ENCODE results near the gene FBXO40.

The FBXO40 gene

DNA sequence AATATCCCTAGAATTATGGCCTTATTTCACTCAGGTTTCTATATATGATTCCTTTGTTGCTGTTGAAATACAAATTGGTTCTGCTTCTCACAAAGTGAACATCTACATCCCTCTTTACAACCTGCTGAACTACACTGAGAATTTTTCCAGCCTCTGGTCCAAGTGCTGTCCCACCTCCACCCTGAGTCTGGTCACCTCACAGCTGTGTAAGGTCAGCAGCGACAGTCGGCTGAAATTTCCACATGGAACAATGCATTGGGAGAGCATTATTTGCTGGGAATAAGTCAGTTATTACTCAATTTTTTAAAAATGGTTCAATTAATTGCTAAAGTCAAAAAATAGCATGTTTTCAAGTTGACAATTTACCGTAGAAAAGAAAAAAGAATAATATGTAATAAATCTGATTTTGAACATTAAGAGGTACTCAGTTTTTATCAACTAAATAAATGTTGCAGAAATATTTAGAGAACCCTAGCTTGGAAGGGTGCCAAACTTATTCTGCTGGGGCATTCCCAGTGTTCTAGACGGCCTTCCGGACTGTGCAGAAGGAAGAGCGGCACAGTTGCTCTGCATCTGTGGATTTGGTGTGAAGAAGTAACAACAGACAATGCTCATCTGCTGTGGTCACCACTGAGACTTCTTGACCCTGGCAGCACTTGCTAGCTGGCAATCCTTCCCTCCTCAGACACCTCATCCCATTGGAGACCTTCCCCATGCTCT, 65.7 kb downstream of the FBXO40 start:
- Histone ChIP-seq H3K4me2 (ENCODE audit: low read length) (peak overlapping the region; percentile 97), H3F3A (ENCODE audit: control insufficient read depth, insufficient read depth) (no peaks in the 10 kb centered on the region; the same call in 1 of the 2 replicates), H3K9me3 (ENCODE audit: control insufficient read depth, insufficient read depth, low read length) (no peaks in the 10 kb centered on the region), H3K27ac (ENCODE audit: low read depth, low read length) (no peak overlapping the region), H3K9me2 (replicated peaks; ENCODE audit: control insufficient read depth, low read length) (no peaks in the 10 kb centered on the region), H3K4me3 (ENCODE audit: low read length) (peak overlapping the region; percentile 96), H4K20me1 (ENCODE audit: control insufficient read depth, insufficient read depth, low read depth, low read length) (no peaks in the 10 kb centered on the region), H3K36me3 (ENCODE audit: control insufficient read depth, low read length) (peaks cover 69% of the 10 kb centered on the region), H3K27me3 (ENCODE audit: control insufficient read depth, low read length) (no peaks in the 10 kb centered on the region), H3K79me2 (ENCODE audit: control insufficient read depth, low read length) (peaks cover 50% of the 10 kb centered on the region), H3K4me1 (ENCODE audit: control insufficient read depth, low read length) (peaks cover 55% of the 10 kb centered on the region)
- TF ChIP-seq, protein P1, sequence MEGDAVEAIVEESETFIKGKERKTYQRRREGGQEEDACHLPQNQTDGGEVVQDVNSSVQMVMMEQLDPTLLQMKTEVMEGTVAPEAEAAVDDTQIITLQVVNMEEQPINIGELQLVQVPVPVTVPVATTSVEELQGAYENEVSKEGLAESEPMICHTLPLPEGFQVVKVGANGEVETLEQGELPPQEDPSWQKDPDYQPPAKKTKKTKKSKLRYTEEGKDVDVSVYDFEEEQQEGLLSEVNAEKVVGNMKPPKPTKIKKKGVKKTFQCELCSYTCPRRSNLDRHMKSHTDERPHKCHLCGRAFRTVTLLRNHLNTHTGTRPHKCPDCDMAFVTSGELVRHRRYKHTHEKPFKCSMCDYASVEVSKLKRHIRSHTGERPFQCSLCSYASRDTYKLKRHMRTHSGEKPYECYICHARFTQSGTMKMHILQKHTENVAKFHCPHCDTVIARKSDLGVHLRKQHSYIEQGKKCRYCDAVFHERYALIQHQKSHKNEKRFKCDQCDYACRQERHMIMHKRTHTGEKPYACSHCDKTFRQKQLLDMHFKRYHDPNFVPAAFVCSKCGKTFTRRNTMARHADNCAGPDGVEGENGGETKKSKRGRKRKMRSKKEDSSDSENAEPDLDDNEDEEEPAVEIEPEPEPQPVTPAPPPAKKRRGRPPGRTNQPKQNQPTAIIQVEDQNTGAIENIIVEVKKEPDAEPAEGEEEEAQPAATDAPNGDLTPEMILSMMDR (IDR thresholded peaks at IDR 0.05; ENCODE audit: low read depth, low read length, poor library complexity, severe bottlenecking) = no peak
- TF ChIP-seq EZH2phosphoT487 (IDR thresholded peaks at IDR 0.05; ENCODE audit: borderline replicate concordance, low read length) = no peak

DNA sequence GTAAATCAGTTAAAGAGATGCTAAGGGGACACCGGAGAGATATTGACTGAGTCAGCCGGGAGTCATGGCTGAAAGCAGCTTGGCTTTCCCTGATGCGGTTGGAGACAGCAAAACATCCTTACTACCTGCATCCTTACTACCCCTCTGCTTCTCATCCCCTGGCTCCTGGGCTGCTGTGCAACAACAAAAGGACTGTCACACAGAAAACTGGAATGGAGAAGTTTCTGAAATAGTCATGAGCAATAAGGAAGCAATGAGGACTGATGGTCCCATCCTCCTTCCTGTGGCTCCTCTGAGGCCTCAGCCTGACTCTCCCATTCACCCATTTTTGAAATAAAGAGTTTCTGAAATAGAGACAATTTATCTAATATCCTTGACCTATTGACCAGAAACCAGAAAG, 66.4 kb downstream of the FBXO40 start:
- H3K4me3 ChIP-seq (ENCODE audit: low read length) = peak overlapping the region; percentile 96
- H4K20me1 ChIP-seq (ENCODE audit: control insufficient read depth, insufficient read depth, low read depth, low read length) = no peaks in the 10 kb centered on the region
- peaks cover 66% of the 10 kb centered on the region for H3K36me3 ChIP-seq (ENCODE audit: control insufficient read depth, low read length)
- H3K9me3 ChIP-seq (ENCODE audit: control insufficient read depth, insufficient read depth, low read length) = no peaks in the 10 kb centered on the region
- no peak for TF ChIP-seq EZH2phosphoT487 (IDR thresholded peaks at IDR 0.05; ENCODE audit: borderline replicate concordance, low read length)
- TF ChIP-seq, protein P1 (IDR thresholded peaks at IDR 0.05; ENCODE audit: low read depth, low read length, poor library complexity, severe bottlenecking) = no peak
- H3K79me2 ChIP-seq (ENCODE audit: control insufficient read depth, low read length) = peaks cover 43% of the 10 kb centered on the region
- no peaks in the 10 kb centered on the region; the same call in 1 of the 2 replicates for H3F3A ChIP-seq (ENCODE audit: control insufficient read depth, insufficient read depth)
- peak overlapping the region; percentile 97 for H3K4me2 ChIP-seq (ENCODE audit: low read length)
- H3K27ac ChIP-seq (ENCODE audit: low read depth, low read length) = peak overlapping the region; percentile 77
- no peaks in the 10 kb centered on the region for H3K9me2 ChIP-seq (replicated peaks; ENCODE audit: control insufficient read depth, low read length)
- H3K4me1 ChIP-seq (ENCODE audit: control insufficient read depth, low read length) = peaks cover 48% of the 10 kb centered on the region
- no peaks in the 10 kb centered on the region for H3K27me3 ChIP-seq (ENCODE audit: control insufficient read depth, low read length)

DNA sequence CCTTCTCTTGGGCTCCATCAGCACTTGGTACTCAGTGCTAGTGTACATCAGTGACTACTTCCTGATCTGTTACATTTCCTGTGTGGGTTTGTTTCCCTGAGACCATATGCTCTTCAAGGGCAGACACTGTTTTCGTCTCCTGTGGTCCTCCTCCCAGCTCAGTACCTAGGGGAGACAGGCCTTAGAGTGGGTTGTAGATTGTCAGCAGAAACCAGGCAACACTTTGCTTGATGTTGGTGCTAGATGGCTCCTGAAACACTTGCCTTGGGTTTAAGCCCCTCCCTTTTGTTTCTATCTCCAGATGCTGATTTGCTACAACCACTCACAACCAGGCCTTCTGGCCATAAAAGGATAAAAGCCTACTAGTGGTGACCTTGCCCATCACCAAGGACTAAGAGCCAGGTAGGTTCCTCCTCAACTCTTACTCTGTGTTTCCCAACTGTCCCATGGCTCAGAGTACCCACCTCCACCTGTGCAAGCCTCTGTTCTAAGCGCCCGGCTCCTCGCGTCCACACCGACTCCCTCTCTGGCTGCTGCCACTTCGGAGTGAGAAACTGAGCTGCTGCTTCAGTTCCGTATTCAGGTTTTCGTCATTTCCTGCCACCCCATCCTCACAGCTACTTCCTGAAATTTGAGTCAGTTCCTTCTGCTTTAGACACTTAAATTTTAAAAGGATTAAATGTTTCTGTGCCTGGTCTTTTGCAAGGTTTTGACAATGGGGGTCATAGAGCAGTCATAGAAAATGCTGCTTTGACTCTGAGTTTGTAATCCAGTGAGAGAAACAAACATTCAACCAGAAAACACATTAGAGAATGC, 67.4 kb downstream of the FBXO40 start, which contains the start of gene HCLS1:
HCLS1 (minus strand) TSS at position 548 of the 816 bp plus-strand sequence. CDS start 2,556 bp downstream, outside the sequence.
- Histone ChIP-seq H3K79me2 (ENCODE audit: control insufficient read depth, low read length) (peaks cover 38% of the 10 kb centered on the region), H4K20me1 (ENCODE audit: control insufficient read depth, insufficient read depth, low read depth, low read length) (no peaks in the 10 kb centered on the region), H3K27ac (ENCODE audit: low read depth, low read length) (peak within 1 kb of the TSS; percentile 77), H3K4me1 (ENCODE audit: control insufficient read depth, low read length) (peaks cover 39% of the 10 kb centered on the region), H3K4me3 (ENCODE audit: low read length) (peak within 1 kb of the TSS; percentile 96), H3K9me2 (replicated peaks; ENCODE audit: control insufficient read depth, low read length) (no peaks in the 10 kb centered on the region), H3K36me3 (ENCODE audit: control insufficient read depth, low read length) (peaks cover 60% of the 10 kb centered on the region), H3F3A (ENCODE audit: control insufficient read depth, insufficient read depth) (no peaks in the 10 kb centered on the region), H3K9me3 (ENCODE audit: control insufficient read depth, insufficient read depth, low read length) (no peaks in the 10 kb centered on the region), H3K27me3 (ENCODE audit: control insufficient read depth, low read length) (no peaks in the 10 kb centered on the region), H3K4me2 (ENCODE audit: low read length) (peak within 1 kb of the TSS; percentile 97)
- TF ChIP-seq, protein P1 (IDR thresholded peaks at IDR 0.05; ENCODE audit: low read depth, low read length, poor library complexity, severe bottlenecking) = peak; percentile 33
- no peak for TF ChIP-seq EZH2phosphoT487 (IDR thresholded peaks at IDR 0.05; ENCODE audit: borderline replicate concordance, low read length)
